GM12878 (cell line): ENCODE data around the gene HELZ.

Experiments used
- FOXK2 ChIP-seq: fragments of 450-650 bp; IDR thresholded peaks from 2 replicates; pipeline ENCODE4 v1.6.1; 2017; ENCODE audit warnings: mild to moderate bottlenecking, moderate library complexity
- SREBF2 ChIP-seq: IDR thresholded peaks from 2 replicates; pipeline ENCODE4 v1.6.1; 2012; ENCODE audit warnings: mild to moderate bottlenecking, low read length
- STAT3 ChIP-seq: IDR thresholded peaks from 2 replicates; pipeline ENCODE4 v1.6.1; 2011; ENCODE audit warnings: low read depth, low read length, improper control_type of control experiment
- TF ChIP-seq, protein P1 (sequence below): IDR thresholded peaks from 2 replicates; pipeline ENCODE4 v1.6.1; 2012; ENCODE audit warnings: mild to moderate bottlenecking, low read depth, low read length

- TF ChIP-seq STAT3 (no peak), SREBF2 (no peak), FOXK2 (no peak)
- TF ChIP-seq, protein P1, sequence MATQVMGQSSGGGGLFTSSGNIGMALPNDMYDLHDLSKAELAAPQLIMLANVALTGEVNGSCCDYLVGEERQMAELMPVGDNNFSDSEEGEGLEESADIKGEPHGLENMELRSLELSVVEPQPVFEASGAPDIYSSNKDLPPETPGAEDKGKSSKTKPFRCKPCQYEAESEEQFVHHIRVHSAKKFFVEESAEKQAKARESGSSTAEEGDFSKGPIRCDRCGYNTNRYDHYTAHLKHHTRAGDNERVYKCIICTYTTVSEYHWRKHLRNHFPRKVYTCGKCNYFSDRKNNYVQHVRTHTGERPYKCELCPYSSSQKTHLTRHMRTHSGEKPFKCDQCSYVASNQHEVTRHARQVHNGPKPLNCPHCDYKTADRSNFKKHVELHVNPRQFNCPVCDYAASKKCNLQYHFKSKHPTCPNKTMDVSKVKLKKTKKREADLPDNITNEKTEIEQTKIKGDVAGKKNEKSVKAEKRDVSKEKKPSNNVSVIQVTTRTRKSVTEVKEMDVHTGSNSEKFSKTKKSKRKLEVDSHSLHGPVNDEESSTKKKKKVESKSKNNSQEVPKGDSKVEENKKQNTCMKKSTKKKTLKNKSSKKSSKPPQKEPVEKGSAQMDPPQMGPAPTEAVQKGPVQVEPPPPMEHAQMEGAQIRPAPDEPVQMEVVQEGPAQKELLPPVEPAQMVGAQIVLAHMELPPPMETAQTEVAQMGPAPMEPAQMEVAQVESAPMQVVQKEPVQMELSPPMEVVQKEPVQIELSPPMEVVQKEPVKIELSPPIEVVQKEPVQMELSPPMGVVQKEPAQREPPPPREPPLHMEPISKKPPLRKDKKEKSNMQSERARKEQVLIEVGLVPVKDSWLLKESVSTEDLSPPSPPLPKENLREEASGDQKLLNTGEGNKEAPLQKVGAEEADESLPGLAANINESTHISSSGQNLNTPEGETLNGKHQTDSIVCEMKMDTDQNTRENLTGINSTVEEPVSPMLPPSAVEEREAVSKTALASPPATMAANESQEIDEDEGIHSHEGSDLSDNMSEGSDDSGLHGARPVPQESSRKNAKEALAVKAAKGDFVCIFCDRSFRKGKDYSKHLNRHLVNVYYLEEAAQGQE, result no peak
Measured at GRCh38 chr17:67283731-67284516, 38.9 kb upstream of the HELZ start.
